ENCODE measurements around the gene CIC.

CIC gene

GRCh38 chr19:42291435-42291810 lies 22.4 kb downstream of the CIC start:
- Mint-ChIP-seq H3K9me3 (no peaks in the 10 kb centered on the region), H3K36me3 (ENCODE audit: low read depth) (peaks cover 88% of the 10 kb centered on the region), H3K27me3 (no peaks in the 10 kb centered on the region), H3K4me1 (ENCODE audit: low read depth) (peaks cover 11% of the 10 kb centered on the region), H3K27ac (peak overlapping the region; percentile 7), H3K4me3 (no peak overlapping the region)
- DNase-seq, result no peak

- Mint-ChIP-seq H3K27ac (peak overlapping the region; percentile 7), H3K27me3 (no peaks in the 10 kb centered on the region), H3K4me3 (no peak overlapping the region), H3K9me3 (no peaks in the 10 kb centered on the region), H3K36me3 (ENCODE audit: low read depth) (peaks cover 87% of the 10 kb centered on the region), H3K4me1 (ENCODE audit: low read depth) (peaks cover 11% of the 10 kb centered on the region)
- DNase-seq, result no peak
Observed at GRCh38 chr19:42292042-42292960, 23.2 kb downstream of the CIC start.

- no peak for DNase-seq
- no peak overlapping the region for H3K27ac Mint-ChIP-seq
- H3K9me3 Mint-ChIP-seq, result no peaks in the 10 kb centered on the region
- peaks cover 11% of the 10 kb centered on the region for H3K4me1 Mint-ChIP-seq (ENCODE audit: low read depth)
- no peaks in the 10 kb centered on the region for H3K27me3 Mint-ChIP-seq
- H3K4me3 Mint-ChIP-seq, result no peak overlapping the region
- peaks cover 83% of the 10 kb centered on the region for H3K36me3 Mint-ChIP-seq (ENCODE audit: low read depth)
Observed at GRCh38 chr19:42292963-42293362, 23.9 kb downstream of the CIC start.

- no peaks in the 10 kb centered on the region for H3K9me3 Mint-ChIP-seq
- H3K27ac Mint-ChIP-seq, result no peak overlapping the region
- peaks cover 78% of the 10 kb centered on the region for H3K36me3 Mint-ChIP-seq (ENCODE audit: low read depth)
- H3K4me1 Mint-ChIP-seq (ENCODE audit: low read depth), result peaks cover 11% of the 10 kb centered on the region
- H3K4me3 Mint-ChIP-seq, result no peak overlapping the region
- DNase-seq, result no peak
- H3K27me3 Mint-ChIP-seq, result no peaks in the 10 kb centered on the region
Observed at GRCh38 chr19:42293540-42293939, 24.5 kb downstream of the CIC start.

- no peak overlapping the region for H3K4me3 Mint-ChIP-seq
- peaks cover 11% of the 10 kb centered on the region for H3K4me1 Mint-ChIP-seq (ENCODE audit: low read depth)
- DNase-seq, result no peak
- H3K9me3 Mint-ChIP-seq, result no peaks in the 10 kb centered on the region
- H3K27me3 Mint-ChIP-seq, result no peaks in the 10 kb centered on the region
- peaks cover 74% of the 10 kb centered on the region for H3K36me3 Mint-ChIP-seq (ENCODE audit: low read depth)
- peak overlapping the region; percentile 63 for H3K27ac Mint-ChIP-seq
Observed at GRCh38 chr19:42293948-42294347, 24.9 kb downstream of the CIC start.

- Mint-ChIP-seq H3K4me3 (no peak overlapping the region), H3K36me3 (ENCODE audit: low read depth) (peaks cover 69% of the 10 kb centered on the region), H3K9me3 (no peaks in the 10 kb centered on the region), H3K27me3 (no peaks in the 10 kb centered on the region), H3K27ac (peak overlapping the region; percentile 63), H3K4me1 (ENCODE audit: low read depth) (peaks cover 11% of the 10 kb centered on the region)
- DNase-seq, result no peak
Observed at GRCh38 chr19:42294471-42295137, 25.6 kb downstream of the CIC start.

- peaks cover 11% of the 10 kb centered on the region for H3K4me1 Mint-ChIP-seq (ENCODE audit: low read depth)
- DNase-seq, result no peak
- no peak overlapping the region for H3K27ac Mint-ChIP-seq
- H3K27me3 Mint-ChIP-seq, result no peaks in the 10 kb centered on the region
- no peaks in the 10 kb centered on the region for H3K9me3 Mint-ChIP-seq
- H3K4me3 Mint-ChIP-seq, result no peak overlapping the region
- peaks cover 66% of the 10 kb centered on the region for H3K36me3 Mint-ChIP-seq (ENCODE audit: low read depth)
Observed at GRCh38 chr19:42295342-42295741, 26.3 kb downstream of the CIC start.

GRCh38 chr19:42295831-42296525 lies 26.9 kb downstream of the CIC start:
- Mint-ChIP-seq H3K9me3 (no peaks in the 10 kb centered on the region), H3K27ac (peak overlapping the region; percentile 44)
- peak; percentile 95 for DNase-seq

GRCh38 chr19:42297039-42297438 lies 28.0 kb downstream of the CIC start:
- H3K4me1 Mint-ChIP-seq (ENCODE audit: low read depth), result peaks cover 20% of the 10 kb centered on the region
- H3K4me3 Mint-ChIP-seq, result no peak overlapping the region
- no peaks in the 10 kb centered on the region for H3K9me3 Mint-ChIP-seq
- peak overlapping the region; percentile 38 for H3K27ac Mint-ChIP-seq
- no peak for DNase-seq
- no peaks in the 10 kb centered on the region for H3K27me3 Mint-ChIP-seq
- peaks cover 52% of the 10 kb centered on the region for H3K36me3 Mint-ChIP-seq (ENCODE audit: low read depth)

More at GRCh38 chr19:42295831-42296525, 26.9 kb downstream of the CIC start:
- Mint-ChIP-seq H3K27me3 (no peaks in the 10 kb centered on the region), H3K4me3 (no peak overlapping the region), H3K4me1 (ENCODE audit: low read depth) (peaks cover 12% of the 10 kb centered on the region), H3K36me3 (ENCODE audit: low read depth) (peaks cover 62% of the 10 kb centered on the region)

- DNase-seq, result no peak
- Mint-ChIP-seq H3K4me3 (peak within 1 kb of the TSS; percentile 85), H3K9me3 (no peaks in the 10 kb centered on the region), H3K27me3 (no peaks in the 10 kb centered on the region), H3K36me3 (ENCODE audit: low read depth) (peaks cover 13% of the 10 kb centered on the region), H3K4me1 (ENCODE audit: low read depth) (peaks cover 27% of the 10 kb centered on the region), H3K27ac (peak within 1 kb of the TSS; percentile 86)
Observed at GRCh38 chr19:42301646-42302203, 32.7 kb downstream of the CIC start, which contains the start of gene PRR19. PRR19 (plus strand) TSS chr19:42302132; CDS start chr19:42309585, 7,453 bp downstream.

- peaks cover 8% of the 10 kb centered on the region for H3K36me3 Mint-ChIP-seq (ENCODE audit: low read depth)
- H3K4me3 Mint-ChIP-seq, result peak overlapping the region; percentile 85
- peaks cover 27% of the 10 kb centered on the region for H3K4me1 Mint-ChIP-seq (ENCODE audit: low read depth)
- H3K27me3 Mint-ChIP-seq, result no peaks in the 10 kb centered on the region
- no peaks in the 10 kb centered on the region for H3K9me3 Mint-ChIP-seq
- no peak for DNase-seq
- peak overlapping the region; percentile 86 for H3K27ac Mint-ChIP-seq
Observed at GRCh38 chr19:42303101-42303464, 34.0 kb downstream of the CIC start.

- Mint-ChIP-seq H3K4me1 (ENCODE audit: low read depth) (peaks cover 27% of the 10 kb centered on the region), H3K9me3 (no peaks in the 10 kb centered on the region), H3K36me3 (ENCODE audit: low read depth) (peaks cover 8% of the 10 kb centered on the region), H3K27me3 (no peaks in the 10 kb centered on the region), H3K4me3 (no peak overlapping the region), H3K27ac (peak overlapping the region; percentile 22)
- no peak for DNase-seq
Observed at GRCh38 chr19:42303876-42304275, 34.8 kb downstream of the CIC start.

- Mint-ChIP-seq H3K27ac (no peak overlapping the region), H3K9me3 (no peaks in the 10 kb centered on the region), H3K27me3 (peaks cover 8% of the 10 kb centered on the region), H3K4me1 (ENCODE audit: low read depth) (peaks cover 19% of the 10 kb centered on the region), H3K4me3 (no peak overlapping the region), H3K36me3 (ENCODE audit: low read depth) (peaks cover 3% of the 10 kb centered on the region)
- no peak for DNase-seq
Observed at GRCh38 chr19:42306646-42307045, 37.6 kb downstream of the CIC start.

GRCh38 chr19:42309686-42310085 lies 40.6 kb downstream of the CIC start:
- no peak for DNase-seq
- Mint-ChIP-seq H3K27ac (no peak overlapping the region), H3K27me3 (peaks cover 35% of the 10 kb centered on the region), H3K4me3 (no peak overlapping the region), H3K36me3 (ENCODE audit: low read depth) (no peaks in the 10 kb centered on the region), H3K4me1 (ENCODE audit: low read depth) (peaks cover 9% of the 10 kb centered on the region), H3K9me3 (no peaks in the 10 kb centered on the region)

Data from activated T-cell treated with anti-CD3 and anti-CD28 coated beads, Interleukin-2, amount 50 U/mL, for 24 hours (primary cell).